Heart left ventricle (tissue), 13 donors: ENCODE data around the gene DNAAF3.

Source experiments
- POLR2A ChIP-seq, 2 donors: fragments of 450-650 bp; IDR thresholded peaks; one replicate each; pipeline ENCODE4 v1.6.1; 2017; ENCODE audit warnings: antibody characterized with exemption in 2 of 2, mild to moderate bottlenecking in 2 of 2, moderate library complexity in 2 of 2
- TF ChIP-seq, protein P1 (sequence below), 12 donors: fragments of 200-600 bp; sonication (generic) in 4 of 12; IDR thresholded peaks; one replicate each; pipeline versions ENCODE4 v1.5.0 to v1.8.0; 2018 to 2022; ENCODE audit warnings: antibody characterized with exemption in 12 of 12, mild to moderate bottlenecking in 5 of 12
- donor health status: ischemic (EF 13 %, LVEDD 7.1; RV severe dilation, severe dysfunction).
- donor health status: DM: no; HTN: yes; CAD: no.
- donor health status: DM: no; HTN: no; CAD: no.
- donor health status: ischemic (EF 25% LVEDD 6.9; RV normal size, moderate dysfunction).
- donor health status: ischemic (EF 25% LVEDD 5.7; RV mildly dilated, moderate dysfunction).
- donor health status: ischemic (EF 35%, LVEDD 5.7; RV mildly dilated, moderate dysfunction).
- donor health status: nonischemic (EF 11% LVEDD 7.7; RV severe dilation, severe dysfunction).
- donor health status: DM: yes; HTN: yes; CAD: no.
- donor health status: PGD.
- donor health status: ischemic (EF 29% LVEDD 5.4; RV normal size, mild dysfunction).
- donor health status: nonischemic (EF 23%, LVEDD 6.1; RV moderate dilation, normal function).

DNA sequence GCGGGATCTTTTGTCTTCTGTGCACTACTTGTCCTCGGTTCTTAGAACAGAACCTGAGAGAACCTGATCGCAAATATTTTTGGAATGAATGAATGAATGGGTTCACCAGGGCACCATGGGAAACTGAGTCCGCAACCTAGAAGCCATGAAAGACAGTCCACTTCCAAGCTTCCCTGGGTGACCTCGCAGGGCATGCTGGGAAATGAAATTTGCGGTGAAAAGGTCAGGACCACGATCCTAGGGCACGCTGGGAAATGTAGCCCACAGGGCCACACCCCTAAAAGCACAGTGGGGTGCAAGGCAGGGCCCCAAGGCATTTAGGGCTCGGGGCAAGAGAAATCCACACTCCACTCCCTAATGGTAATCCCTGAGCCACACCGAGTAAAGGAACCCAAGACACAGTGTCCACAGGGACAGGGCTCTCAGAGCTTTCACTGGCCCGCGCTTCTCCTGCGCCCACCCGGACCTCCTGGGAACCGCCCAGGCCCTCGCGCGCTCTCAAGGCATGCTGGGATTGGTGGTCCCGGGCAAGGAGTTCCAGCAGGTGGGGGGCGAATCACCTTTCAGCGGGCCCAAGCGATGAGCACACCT is 47.9 kb downstream of the DNAAF3 start:
- TF ChIP-seq, protein P1, sequence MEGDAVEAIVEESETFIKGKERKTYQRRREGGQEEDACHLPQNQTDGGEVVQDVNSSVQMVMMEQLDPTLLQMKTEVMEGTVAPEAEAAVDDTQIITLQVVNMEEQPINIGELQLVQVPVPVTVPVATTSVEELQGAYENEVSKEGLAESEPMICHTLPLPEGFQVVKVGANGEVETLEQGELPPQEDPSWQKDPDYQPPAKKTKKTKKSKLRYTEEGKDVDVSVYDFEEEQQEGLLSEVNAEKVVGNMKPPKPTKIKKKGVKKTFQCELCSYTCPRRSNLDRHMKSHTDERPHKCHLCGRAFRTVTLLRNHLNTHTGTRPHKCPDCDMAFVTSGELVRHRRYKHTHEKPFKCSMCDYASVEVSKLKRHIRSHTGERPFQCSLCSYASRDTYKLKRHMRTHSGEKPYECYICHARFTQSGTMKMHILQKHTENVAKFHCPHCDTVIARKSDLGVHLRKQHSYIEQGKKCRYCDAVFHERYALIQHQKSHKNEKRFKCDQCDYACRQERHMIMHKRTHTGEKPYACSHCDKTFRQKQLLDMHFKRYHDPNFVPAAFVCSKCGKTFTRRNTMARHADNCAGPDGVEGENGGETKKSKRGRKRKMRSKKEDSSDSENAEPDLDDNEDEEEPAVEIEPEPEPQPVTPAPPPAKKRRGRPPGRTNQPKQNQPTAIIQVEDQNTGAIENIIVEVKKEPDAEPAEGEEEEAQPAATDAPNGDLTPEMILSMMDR (IDR thresholded peaks at IDR 0.05), result no peak
- TF ChIP-seq POLR2A (IDR thresholded peaks at IDR 0.05), result peak in 1 of 2 donors; percentile 7
